GM19023 (cell line): ENCODE measurements around the gene SHLD2.
A peak's percentile ranks its signal among the peaks of the same experiment; 100 is the strongest.
"Not testable (repeated sequence)": the region's sequence is repeated elsewhere in the genome, so short reads cannot be mapped to it uniquely, and the experiment has no call there.

Source experiments
- ATAC-seq: cut with Tn5 transposase; IDR thresholded peaks from one replicate; pipeline ENCODE4 v1.9.1; 2021; ENCODE audit warnings: mild to moderate bottlenecking, moderate library complexity; ENCODE audit not compliant: unreplicated experiment

The SHLD2 gene

DNA sequence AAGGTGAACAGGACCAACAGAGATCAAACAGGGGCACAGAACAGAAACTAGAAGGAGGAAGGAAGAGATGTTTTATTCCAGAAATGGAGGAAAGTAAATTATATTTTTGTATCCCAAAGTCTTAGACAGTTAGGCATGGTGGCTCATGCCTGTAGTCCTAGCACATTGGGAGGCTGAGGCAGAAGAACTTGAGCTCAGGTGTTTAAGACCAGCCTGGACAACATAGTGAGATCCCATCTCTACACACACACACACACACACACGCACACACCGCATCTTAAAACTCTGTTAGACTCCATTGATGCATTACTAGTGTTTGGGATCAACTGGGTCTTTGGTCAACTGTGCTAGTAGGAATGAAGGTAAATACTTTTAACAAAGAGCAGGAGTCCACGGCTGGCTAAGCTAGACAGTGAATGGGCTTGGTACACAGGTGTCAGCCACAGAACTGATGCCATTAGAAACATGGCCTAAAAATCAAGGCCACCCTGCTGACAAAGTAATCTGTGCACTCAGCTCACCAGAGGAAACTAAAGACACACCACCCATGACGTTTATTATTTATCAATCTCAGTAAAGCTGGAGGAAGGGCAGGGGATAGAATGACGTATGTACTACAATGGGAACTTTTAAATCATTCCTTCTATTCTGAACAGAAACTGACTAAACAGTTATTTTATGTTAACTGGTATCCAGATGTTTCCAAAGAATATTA lies 11.3 kb upstream of the SHLD2 start:
- ATAC-seq = peak; percentile 37

DNA sequence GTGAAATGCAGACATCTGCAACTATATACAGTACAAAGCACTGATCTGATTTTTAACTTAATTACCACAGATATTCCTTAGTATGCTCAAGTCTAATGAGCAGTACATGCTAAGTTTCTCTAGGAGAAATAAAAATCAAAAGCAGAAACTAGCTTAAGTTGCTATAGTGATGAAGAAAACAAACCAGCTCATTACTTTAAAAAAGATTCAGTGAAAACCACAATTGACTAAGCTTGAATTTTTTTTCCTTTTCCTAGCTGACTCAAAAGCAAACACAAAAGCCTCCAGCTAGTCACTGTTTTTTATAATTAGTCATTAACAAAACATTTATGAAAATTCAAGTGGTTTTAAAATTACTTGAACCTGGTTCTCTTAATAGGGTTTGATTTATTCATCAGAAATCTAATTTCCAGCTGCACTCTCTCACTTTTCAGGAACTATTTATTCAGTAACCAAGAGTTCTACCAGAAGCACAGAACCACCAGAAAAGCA lies 10.7 kb upstream of the SHLD2 start:
- ATAC-seq = peak; percentile 72

DNA sequence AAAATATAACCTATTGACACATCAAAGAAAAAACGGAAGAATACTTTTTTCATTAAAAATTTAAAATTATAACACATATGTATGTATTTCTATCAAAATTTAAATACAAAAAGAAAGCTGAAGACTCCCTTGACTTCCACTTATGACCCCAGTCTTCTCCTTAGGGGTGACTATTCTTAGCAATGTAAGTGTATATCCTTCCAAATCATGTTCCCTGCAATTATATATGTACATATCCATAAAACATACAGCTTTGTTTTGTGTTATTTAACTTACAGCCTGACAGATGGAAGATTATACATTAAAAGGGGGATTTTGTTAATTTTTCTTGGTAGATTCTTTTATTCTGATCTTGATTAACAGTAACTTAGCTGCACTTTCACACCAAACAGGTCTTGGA lies 9.5 kb upstream of the SHLD2 start:
- no peak for ATAC-seq

- ATAC-seq = no peak
These were observed 5.3 kb upstream of the SHLD2 start for GRCh38 chr10:87089746-87090145.

DNA sequence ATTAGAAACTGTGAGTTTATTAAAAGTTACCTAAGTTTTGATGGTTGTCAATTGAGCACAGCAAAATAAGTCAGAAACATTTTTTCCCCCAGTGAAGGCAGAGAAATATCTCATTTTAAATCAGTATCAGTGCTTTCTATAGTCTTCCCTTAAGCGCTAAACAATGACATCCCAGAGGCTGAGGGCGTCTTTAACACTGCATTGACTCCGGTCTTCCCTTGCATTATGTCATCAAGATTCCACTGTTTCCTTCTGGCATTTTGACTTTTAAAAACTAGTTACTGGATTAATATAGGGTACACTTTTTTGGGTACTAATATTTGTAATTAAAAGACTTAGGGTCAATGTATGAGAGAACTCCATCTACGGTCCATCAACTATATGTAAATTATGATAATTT lies 4.2 kb upstream of the SHLD2 start:
- no peak for ATAC-seq

DNA sequence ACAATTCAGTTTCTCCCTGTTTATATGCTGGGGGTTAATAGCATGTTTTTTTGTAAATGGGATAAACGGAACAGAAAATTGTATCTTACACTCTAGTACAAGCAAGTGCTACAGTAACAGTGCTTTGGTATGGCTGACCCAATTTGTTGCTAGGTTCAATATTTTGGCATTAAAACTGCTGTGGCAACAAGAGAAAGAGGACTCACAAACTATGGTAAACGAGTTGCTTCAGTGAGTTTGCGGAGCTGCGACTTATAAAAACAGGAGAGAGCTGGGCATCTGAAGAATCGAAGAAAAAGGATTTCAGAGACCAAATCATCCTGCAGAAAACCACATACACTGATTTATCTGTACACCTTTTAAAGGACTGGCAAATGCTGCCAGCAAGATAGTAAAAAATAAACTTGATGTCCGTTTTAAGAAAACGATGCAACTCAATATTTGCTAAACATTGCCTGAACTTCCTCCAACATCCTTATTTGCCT lies 2.6 kb upstream of the SHLD2 start:
- no peak for ATAC-seq

DNA sequence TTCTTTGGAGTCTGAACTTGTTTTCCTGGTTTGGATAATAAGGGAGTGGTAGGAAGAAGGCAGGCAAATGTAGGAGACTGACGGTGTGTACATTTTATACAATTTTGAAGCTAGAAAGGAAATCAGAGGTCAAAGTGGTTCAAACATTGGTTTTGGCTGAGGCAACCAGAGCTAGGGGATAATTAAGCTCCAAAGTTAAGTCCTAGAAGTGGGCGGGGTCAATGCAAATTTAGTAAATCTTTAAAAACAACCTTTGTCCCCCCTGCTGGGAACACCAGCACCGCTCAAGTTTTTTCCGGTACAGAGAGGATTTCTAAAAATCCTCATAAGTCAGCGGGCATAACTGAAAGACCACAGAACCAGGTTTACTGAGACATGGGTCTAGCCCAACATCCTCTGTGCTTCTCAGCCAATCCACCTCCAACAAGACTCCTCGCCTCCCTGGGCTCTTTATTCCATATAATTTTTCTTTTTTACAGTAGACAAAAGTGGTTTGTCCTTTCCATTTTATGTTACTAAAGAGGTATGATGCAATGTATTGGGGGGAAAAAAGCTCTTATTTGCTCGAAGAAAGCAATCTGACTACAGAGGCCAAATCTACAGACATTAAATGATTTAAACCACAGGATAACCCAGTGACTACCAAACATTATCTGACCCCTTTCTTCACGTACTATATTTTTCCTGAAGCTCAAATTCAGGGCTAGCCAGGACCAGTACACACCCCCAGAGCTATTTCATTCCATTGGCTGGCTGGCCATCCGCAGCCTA lies 2.0 kb upstream of the SHLD2 start:
- ATAC-seq = no peak

DNA sequence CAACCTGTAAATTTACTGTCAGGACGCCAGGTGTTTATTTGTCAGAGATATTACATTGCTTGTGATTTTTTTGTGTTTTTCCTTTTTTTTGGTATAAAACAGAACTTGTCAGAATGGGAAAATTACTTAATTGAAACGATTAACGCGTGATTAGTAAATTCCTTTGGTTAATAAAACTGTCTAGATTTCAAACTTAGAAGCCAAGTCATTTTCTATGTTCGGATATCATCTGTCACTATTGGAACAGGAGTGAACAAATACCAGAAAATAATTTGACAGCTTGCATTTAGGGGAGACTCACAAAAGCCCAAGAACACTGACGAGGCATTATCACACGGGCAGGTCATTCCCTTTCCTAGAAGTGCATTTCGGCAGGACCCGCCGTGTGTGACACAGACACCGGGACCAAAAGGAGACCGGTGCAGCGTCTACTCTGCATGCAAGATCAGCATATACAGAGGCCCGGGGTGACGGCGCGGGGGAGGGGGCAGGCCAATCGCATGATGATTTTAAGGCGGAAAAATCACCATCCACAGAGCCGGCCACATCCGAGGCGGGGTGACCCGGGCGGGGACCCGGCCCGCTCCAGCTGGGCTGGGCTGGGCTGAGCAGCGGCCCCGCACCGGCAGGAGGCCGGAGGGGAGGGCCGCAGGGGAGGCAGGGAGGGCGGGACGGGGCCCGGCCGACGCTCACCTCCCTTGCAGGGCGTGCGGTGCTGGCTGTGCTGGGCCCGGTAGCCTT lies 1.2 kb upstream of the SHLD2 start:
- peak; percentile 34 for ATAC-seq

DNA sequence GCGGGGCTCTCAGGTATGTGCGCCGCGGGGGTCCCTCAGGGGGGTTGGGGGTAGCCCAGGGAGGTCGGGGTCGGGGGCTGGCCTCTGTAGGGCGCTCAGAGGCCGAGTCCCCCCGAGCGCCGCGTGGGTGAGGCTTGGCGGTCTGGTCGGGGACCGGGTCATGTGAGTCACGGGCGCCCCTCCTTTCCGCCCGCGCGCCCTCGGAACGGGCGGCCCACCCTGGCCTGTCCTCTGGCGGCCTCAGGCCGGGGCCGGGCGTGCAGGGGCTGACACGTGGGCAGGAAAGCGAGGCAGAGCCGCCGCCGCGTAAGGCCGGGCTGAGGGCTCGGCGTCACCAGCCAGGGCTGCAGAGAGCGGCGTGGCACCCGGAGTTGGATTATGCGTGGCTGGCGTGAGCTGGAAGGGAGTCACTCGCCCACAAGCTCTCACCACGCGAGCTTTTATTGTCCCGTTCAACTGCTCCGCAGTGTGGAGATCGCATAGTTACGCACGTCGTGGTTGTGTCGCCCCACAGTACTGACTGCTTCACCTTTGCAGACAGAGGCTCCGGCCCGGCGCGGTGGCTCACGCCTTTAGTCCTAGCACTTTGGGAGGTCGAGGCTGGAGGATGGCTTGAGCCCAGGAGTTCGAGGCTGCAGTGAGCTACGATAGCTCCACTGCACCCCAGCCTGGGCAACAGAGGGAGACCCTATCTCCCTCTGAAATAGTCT lies 385 bp downstream of the SHLD2 start:
- ATAC-seq = peak; percentile 63

- no peak for ATAC-seq
These were observed 7.0 kb downstream of the SHLD2 start for GRCh38 chr10:87101996-87102395.

DNA sequence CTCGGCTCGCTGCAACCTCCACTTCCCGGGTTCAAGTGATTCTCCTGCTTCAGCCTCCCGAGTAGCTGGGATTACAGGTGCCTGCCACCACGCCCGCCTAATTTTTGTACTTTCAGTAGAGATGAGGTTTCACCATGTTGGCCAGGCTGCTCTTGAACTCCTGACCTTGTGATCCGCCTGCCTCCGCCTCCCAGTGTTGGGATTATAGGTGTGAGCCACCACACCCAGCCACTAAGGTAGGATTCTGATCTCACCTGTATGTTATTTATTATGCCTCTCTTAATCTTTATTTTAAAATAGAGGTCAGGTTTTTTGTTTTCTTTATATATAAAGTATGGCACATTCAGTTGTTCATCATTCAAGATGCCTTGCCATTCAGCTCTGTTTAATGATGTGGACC lies 9.7 kb downstream of the SHLD2 start:
- not testable (repeated sequence) for ATAC-seq

DNA sequence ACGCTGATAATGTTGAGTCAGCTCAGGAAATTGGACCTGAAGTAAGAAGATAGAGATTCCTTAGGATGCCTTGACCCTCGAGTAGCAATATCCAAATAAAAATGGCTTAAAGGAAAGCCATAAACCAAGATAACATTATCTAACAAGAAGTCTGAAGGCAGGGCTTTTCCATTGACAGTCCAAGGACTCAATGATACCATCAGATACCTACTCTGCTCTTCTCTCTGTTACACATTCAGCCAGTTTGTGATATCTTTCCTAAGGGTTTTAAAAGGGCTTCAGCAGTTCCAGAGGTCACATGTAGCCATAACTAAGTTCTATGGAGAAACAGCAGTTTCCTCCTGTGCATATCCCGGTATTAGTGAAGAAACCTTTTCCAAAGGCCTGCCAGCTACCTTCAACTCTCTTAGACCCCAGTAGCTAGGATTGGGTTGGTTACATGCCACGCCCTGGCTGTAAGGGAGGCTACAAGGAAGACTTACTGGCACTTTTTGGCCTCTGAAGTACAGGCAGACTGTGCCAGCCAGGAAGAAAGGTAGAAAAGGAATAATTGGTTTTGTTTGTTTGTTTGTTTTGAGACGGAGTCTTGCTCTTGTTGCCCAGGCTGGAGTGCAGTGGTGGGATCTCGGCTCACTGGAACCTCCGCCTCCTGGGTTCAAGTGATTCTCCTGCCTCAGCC lies 10.6 kb downstream of the SHLD2 start:
- ATAC-seq = no peak

GRCh38 chr10:87118122-87118521 lies 23.1 kb downstream of the SHLD2 start:
- not testable (repeated sequence) for ATAC-seq

GRCh38 chr10:87119029-87119428 lies 24.0 kb downstream of the SHLD2 start:
- not testable (repeated sequence) for ATAC-seq

DNA sequence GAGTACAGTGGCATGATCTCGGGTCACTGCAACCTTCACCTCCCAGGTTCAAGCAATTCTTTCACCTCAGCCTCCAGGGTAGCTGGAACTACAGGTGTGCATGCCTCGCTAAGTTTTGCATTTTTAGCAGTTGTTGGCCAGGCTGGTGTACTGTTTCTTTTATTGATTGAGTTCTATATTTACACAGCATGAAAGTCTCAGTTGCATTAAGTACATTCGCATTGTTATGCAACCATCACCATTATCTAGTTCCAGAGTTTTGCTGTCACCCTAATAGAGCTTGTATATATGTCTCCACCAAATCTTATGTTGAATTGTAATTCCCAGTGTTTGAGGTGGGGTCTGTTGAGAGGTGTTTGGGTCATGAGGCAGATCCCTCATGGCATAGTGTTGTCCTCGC lies 28.3 kb downstream of the SHLD2 start:
- not testable (repeated sequence) for ATAC-seq

- not testable (repeated sequence) for ATAC-seq
These were observed 32.0 kb downstream of the SHLD2 start for GRCh38 chr10:87127048-87127447.

DNA sequence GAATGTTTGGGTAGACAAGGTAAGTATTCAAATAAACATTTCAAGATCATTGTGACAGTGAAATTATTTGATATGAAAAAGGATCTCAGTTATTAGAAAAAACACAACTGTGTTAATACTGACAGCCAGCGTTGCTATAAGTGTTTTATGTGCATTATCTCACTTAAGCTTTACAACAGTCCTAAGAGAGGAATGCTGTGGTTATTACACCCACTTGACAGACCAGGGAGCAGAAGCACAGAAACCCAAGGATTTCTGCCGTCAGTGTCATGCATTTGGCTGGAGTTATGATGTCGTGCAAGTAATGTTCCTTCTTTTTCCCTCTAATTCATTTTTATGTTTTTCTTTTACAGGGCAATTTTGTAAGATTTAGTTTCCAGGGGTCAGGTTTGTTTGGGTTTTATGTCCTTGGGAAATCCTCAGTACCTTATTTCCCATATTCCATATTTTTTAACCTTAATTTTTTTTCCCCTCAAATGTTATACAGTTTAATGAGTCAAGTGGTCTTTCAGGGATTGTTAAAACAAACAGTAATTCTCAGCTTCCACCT lies 32.7 kb downstream of the SHLD2 start:
- ATAC-seq = not testable (repeated sequence)

DNA sequence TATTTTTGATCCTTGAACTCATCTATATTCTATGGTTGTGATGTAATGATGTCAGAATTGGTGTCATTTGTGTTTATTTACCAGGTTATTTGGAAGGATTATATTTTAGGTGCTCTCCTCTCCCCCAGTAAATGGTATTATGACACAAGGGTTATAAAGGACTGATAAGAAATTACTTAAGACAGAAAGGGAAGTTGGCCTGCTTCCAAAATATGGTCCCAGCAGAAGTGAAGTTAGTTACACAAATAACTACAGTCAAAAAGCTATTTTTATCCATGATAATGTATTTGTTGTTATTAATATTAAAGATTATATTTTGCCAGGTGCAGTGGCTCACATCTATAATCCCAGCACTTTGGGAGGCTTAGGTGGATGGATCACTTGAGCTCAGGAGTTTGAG lies 37.2 kb downstream of the SHLD2 start:
- ATAC-seq = not testable (repeated sequence)

- not testable (repeated sequence) for ATAC-seq
These were observed 38.9 kb downstream of the SHLD2 start for GRCh38 chr10:87133936-87134335.

DNA sequence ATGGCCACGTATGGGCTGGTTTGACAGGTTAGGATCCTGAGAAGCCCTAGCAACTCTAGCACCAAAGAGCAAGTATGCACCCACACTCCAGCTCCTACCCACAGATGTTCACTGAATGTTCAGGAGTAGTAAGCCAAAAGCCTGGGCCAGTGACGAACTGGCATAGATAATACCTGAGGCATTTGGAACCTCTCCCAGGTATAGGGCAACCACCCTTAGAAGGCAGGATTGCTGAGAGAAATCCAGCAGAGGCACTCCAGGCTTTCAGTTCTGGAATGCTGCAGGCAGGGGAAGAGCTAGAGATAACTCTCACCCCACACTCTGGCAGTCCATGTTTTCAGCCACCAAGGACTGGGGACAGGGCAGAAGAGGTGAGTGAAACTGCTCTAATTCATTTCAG lies 39.4 kb downstream of the SHLD2 start:
- ATAC-seq = not testable (repeated sequence)
